Endothelial cell of umbilical vein (primary cell): ENCODE results near the gene ARHGAP22.

Source experiments
- EZH2 ChIP-seq: IDR thresholded peaks from 2 replicates; pipeline ENCODE4 v1.6.1; 2012; ENCODE audit warnings: borderline replicate concordance, low read depth, mild to moderate bottlenecking, moderate library complexity, low read length, inconsistent platforms; ENCODE audit not compliant: severe bottlenecking
- GATA2 ChIP-seq: IDR thresholded peaks from 2 replicates; pipeline ENCODE4 v1.7.0; 2011; ENCODE audit warnings: low read depth, mild to moderate bottlenecking, moderate library complexity, mixed read lengths, low read length; ENCODE audit not compliant: insufficient read length, insufficient read depth
- JUN ChIP-seq: IDR thresholded peaks from 2 replicates; pipeline ENCODE4 v1.6.1; 2011; ENCODE audit warnings: borderline replicate concordance, low read depth; ENCODE audit not compliant: insufficient read length, insufficient read depth
- MYC ChIP-seq: IDR thresholded peaks from one replicate; pipeline ENCODE4 v1.6.1; 2011; ENCODE audit warnings: mild to moderate bottlenecking, low read depth, low read length
- POLR2A ChIP-seq: IDR thresholded peaks from 2 replicates; pipeline ENCODE4 v1.6.1; 2012; ENCODE audit warnings: low read depth, mild to moderate bottlenecking, control low read depth, low read length
- POLR2AphosphoS5 ChIP-seq: IDR thresholded peaks from 2 replicates; pipeline ENCODE4 v1.6.1; 2012; ENCODE audit warnings: low read depth, mild to moderate bottlenecking, control low read depth, low read length, moderate library complexity; ENCODE audit not compliant: insufficient read depth
- TF ChIP-seq, protein P1 (sequence below), 2 donors: IDR thresholded peaks; 1 replicate in 1 of 2; 2 replicates in 1 of 2; pipeline ENCODE4 v1.5.1; 2011; ENCODE audit warnings: low read length in 2 of 2, mild to moderate bottlenecking in 2 of 2, moderate library complexity in 2 of 2, control low read depth in 1 of 2, inconsistent platforms in 1 of 2, low read depth in 1 of 2; ENCODE audit not compliant: insufficient read depth in 1 of 2; ENCODE audit errors: extremely low read depth in 1 of 2
- TF ChIP-seq, protein P2 (sequence below): IDR thresholded peaks from 2 replicates; pipeline ENCODE4 v1.6.1; 2011; ENCODE audit not compliant: insufficient read depth, insufficient read length

DNA sequence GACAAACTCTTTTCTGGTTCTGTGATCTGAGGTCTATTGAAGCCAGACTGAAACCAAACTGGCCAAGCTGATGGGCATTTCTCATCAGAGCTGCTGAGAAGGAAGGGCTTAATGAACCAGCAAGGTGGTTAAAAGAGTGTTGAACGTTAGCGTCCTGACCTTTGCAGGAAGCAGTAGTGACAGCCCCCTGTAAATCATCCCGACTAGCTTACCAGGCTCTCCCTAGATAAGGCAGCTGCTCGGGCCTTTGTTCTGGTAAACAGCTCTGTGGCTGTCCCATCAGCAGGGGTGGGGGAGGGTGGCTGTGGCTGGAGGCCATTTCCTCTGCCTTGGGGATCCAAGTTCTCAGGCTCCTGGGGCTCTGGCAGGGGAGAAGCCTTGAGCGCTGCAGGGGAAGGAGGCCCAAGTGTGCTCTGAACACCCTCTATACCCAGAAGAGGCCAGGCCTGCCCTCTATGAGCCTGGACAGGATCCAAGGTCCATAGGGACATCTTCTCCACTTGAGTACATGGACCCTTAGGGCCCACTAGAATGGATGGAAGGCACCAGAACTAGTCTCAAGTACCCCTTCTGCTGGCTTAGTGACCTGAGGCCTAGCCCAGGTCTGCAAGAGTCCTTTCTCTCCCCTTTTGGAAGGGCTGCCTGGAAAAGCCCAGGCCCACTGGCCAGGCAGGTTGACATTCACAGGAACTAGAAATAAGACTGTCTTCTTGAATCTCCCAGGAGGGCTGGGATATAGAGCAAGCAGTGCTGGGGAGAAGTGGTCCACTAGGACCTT lies 134.6 kb downstream of the ARHGAP22 start:
- TF ChIP-seq, protein P1, sequence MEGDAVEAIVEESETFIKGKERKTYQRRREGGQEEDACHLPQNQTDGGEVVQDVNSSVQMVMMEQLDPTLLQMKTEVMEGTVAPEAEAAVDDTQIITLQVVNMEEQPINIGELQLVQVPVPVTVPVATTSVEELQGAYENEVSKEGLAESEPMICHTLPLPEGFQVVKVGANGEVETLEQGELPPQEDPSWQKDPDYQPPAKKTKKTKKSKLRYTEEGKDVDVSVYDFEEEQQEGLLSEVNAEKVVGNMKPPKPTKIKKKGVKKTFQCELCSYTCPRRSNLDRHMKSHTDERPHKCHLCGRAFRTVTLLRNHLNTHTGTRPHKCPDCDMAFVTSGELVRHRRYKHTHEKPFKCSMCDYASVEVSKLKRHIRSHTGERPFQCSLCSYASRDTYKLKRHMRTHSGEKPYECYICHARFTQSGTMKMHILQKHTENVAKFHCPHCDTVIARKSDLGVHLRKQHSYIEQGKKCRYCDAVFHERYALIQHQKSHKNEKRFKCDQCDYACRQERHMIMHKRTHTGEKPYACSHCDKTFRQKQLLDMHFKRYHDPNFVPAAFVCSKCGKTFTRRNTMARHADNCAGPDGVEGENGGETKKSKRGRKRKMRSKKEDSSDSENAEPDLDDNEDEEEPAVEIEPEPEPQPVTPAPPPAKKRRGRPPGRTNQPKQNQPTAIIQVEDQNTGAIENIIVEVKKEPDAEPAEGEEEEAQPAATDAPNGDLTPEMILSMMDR (IDR thresholded peaks at IDR 0.05; ENCODE audit: extremely low read depth in 1 of 2, insufficient read depth in 1 of 2, low read depth in 1 of 2, low read length in 2 of 2): no peak
- TF ChIP-seq JUN: no peak
- no peak for TF ChIP-seq MYC
- peak; percentile 22 for TF ChIP-seq POLR2A
- TF ChIP-seq GATA2: peak; percentile 40
- TF ChIP-seq, protein P2, sequence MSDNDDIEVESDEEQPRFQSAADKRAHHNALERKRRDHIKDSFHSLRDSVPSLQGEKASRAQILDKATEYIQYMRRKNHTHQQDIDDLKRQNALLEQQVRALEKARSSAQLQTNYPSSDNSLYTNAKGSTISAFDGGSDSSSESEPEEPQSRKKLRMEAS: no peak
- TF ChIP-seq EZH2: no peak
- TF ChIP-seq POLR2AphosphoS5: peak; percentile 74
